ENCODE data around the gene PALD1. TPM values are rescaled to one million over a fixed set of nuclear protein-coding genes. Genes with fewer than 3 reads are reported as not detected.

PALD1 gene
- total RNA-seq, 1 donor from 2014 or later: 9.6 TPM

GRCh38 chr10:70541736-70542564 lies 63.4 kb downstream of the PALD1 start:
- Mint-ChIP-seq H3K27ac (no peak overlapping the region), H3K4me3 (no peak overlapping the region), H3K4me1 (peaks cover 11% of the 10 kb centered on the region), H3K36me3 (no peaks in the 10 kb centered on the region), H3K27me3 (ENCODE audit: insufficient read depth, low read depth) (no peaks in the 10 kb centered on the region), H3K9me3 (no peaks in the 10 kb centered on the region)
- H3K27me3 ChIP-seq: no peaks in the 10 kb centered on the region
- no peaks in the 10 kb centered on the region for H3K36me3 ChIP-seq
- H3K4me2 ChIP-seq: no peak overlapping the region
- peaks cover 6% of the 10 kb centered on the region for H3K4me1 ChIP-seq
- H3K4me3 ChIP-seq: no peak overlapping the region
- H3K9ac ChIP-seq: no peak overlapping the region
- H3F3A ChIP-seq (ENCODE audit: low read depth): no peaks in the 10 kb centered on the region
- no peak for DNase-seq (ENCODE audit: low spot score)
- H4K20me1 ChIP-seq (ENCODE audit: low read depth): no peaks in the 10 kb centered on the region
- no peak overlapping the region for H2AFZ ChIP-seq (replicated peaks)
- H3K27ac ChIP-seq: no peak overlapping the region
- H3K9me3 ChIP-seq (ENCODE audit: low read depth): no peaks in the 10 kb centered on the region
- no peaks in the 10 kb centered on the region for H3K79me2 ChIP-seq (ENCODE audit: low read depth)
- TF ChIP-seq CTCF (IDR thresholded peaks at IDR 0.05) (no peak), EZH2phosphoT487 (IDR thresholded peaks at IDR 0.05) (no peak), EZH2 (IDR thresholded peaks at IDR 0.05) (no peak)

DNA sequence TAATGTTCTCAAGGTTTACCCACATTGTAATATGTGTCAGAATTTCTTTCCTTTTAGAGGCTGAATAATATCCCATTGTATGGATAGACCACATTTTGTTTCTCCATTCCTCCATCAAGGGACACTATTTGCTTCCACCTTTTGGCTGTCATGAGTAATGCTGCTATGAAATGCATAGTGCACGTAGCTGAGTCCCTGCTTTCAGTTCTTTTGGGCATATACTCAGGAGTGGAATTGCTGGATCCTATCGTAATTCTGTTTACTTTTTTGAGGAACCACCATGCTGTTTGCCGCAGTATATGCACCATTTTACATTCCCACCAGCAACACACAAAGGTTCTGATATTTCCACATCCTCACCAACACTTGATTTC lies 64.0 kb downstream of the PALD1 start:
- H3K4me1 Mint-ChIP-seq: peaks cover 11% of the 10 kb centered on the region
- Histone ChIP-seq H3K4me2 (no peak overlapping the region), H3K27me3 (no peaks in the 10 kb centered on the region), H3K36me3 (no peaks in the 10 kb centered on the region), H3K9me3 (ENCODE audit: low read depth) (no peaks in the 10 kb centered on the region), H4K20me1 (ENCODE audit: low read depth) (no peaks in the 10 kb centered on the region), H2AFZ (replicated peaks) (no peak overlapping the region), H3K4me1 (peaks cover under 1% of the 10 kb centered on the region), H3K9ac (no peak overlapping the region), H3K79me2 (ENCODE audit: low read depth) (no peaks in the 10 kb centered on the region), H3K27ac (no peak overlapping the region), H3F3A (ENCODE audit: low read depth) (no peaks in the 10 kb centered on the region), H3K4me3 (no peak overlapping the region)
- TF ChIP-seq EZH2phosphoT487 (IDR thresholded peaks at IDR 0.05) (no peak), EZH2 (IDR thresholded peaks at IDR 0.05) (no peak), CTCF (IDR thresholded peaks at IDR 0.05) (no peak)
- H3K9me3 Mint-ChIP-seq: no peaks in the 10 kb centered on the region
- no peak overlapping the region for H3K27ac Mint-ChIP-seq
- H3K4me3 Mint-ChIP-seq: no peak overlapping the region
- no peaks in the 10 kb centered on the region for H3K36me3 Mint-ChIP-seq
- no peaks in the 10 kb centered on the region for H3K27me3 Mint-ChIP-seq (ENCODE audit: insufficient read depth, low read depth)
- DNase-seq (ENCODE audit: low spot score): no peak

- TF ChIP-seq EZH2phosphoT487 (IDR thresholded peaks at IDR 0.05) (no peak), EZH2 (IDR thresholded peaks at IDR 0.05) (no peak), CTCF (IDR thresholded peaks at IDR 0.05) (no peak)
- DNase-seq (ENCODE audit: low spot score): no peak
- Mint-ChIP-seq H3K36me3 (no peaks in the 10 kb centered on the region), H3K4me1 (peaks cover 11% of the 10 kb centered on the region), H3K27ac (no peak overlapping the region), H3K4me3 (no peak overlapping the region), H3K27me3 (ENCODE audit: insufficient read depth, low read depth) (no peaks in the 10 kb centered on the region), H3K9me3 (no peaks in the 10 kb centered on the region)
- Histone ChIP-seq H3K9me3 (ENCODE audit: low read depth) (no peaks in the 10 kb centered on the region), H2AFZ (replicated peaks) (no peak overlapping the region), H3K4me2 (no peak overlapping the region), H3K4me1 (no peaks in the 10 kb centered on the region), H3K27ac (no peak overlapping the region), H3K27me3 (no peaks in the 10 kb centered on the region), H3K4me3 (no peak overlapping the region), H3K9ac (no peak overlapping the region), H4K20me1 (ENCODE audit: low read depth) (no peaks in the 10 kb centered on the region), H3F3A (ENCODE audit: low read depth) (no peaks in the 10 kb centered on the region), H3K36me3 (no peaks in the 10 kb centered on the region), H3K79me2 (ENCODE audit: low read depth) (no peaks in the 10 kb centered on the region)
Measured at GRCh38 chr10:70543911-70544310, 65.3 kb downstream of the PALD1 start.

Measured in neural progenitor cell (in vitro differentiated cells).